ENCODE data around the gene SH3BGRL2. TPM values are rescaled to one million over a fixed set of nuclear protein-coding genes. Genes with fewer than 3 reads are reported as not detected.

Gene SH3BGRL2
- total and polyA plus RNA-seq, 2 of the 4 experiments (the other 2 are of a cell fraction) = 2.4 to 5.6 TPM

DNA sequence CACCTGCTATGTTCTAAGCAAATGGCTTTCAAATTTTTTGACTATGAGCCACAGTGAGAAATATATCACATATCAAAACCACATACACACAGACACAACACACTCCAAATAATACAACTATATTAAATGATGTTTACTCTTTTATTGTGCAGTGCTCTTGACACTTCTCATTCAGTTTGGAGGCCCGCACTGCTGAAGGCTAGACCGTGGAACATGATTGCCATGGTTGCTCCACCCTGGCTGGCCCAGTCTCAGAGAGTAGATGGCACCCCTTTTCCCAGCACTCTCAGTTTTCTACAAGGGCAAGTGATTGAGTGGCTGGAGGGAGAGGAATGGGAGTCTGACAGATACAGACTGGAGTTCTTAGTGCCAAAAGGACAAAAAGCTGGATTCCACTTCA is 86.9 kb downstream of the SH3BGRL2 start:
- no peak overlapping the region for H2AFZ ChIP-seq (replicated peaks; ENCODE audit: low read length, poor library complexity)
- H3K4ac ChIP-seq (ENCODE audit: low read depth, low read length) = no peak overlapping the region
- H2AK9ac ChIP-seq (replicated peaks; ENCODE audit: low read depth, low read length, poor library complexity) = no peak overlapping the region
- TF ChIP-seq ELK1 (IDR thresholded peaks at IDR 0.05; ENCODE audit: borderline replicate concordance, low read depth, low read length) (no peak), MAZ (IDR thresholded peaks at IDR 0.05; ENCODE audit: borderline replicate concordance, low read depth, low read length) (no peak), SMC3 (IDR thresholded peaks at IDR 0.05; ENCODE audit: low read depth, low read length) (no peak), BHLHE40 (IDR thresholded peaks at IDR 0.05; ENCODE audit: low read depth, low read length) (no peak), POLR2A (IDR thresholded peaks at IDR 0.05; ENCODE audit: low read depth, low read length) (no peak), RFX5 (IDR thresholded peaks at IDR 0.05; ENCODE audit: low read depth, low read length) (no peak), CHD1 (IDR thresholded peaks at IDR 0.05; ENCODE audit: low read depth, low read length) (no peak), FOS (IDR thresholded peaks at IDR 0.05; ENCODE audit: low read depth, low read length) (no peak), MXI1 (IDR thresholded peaks at IDR 0.05; ENCODE audit: borderline replicate concordance, low read depth, low read length) (no peak), RCOR1 (IDR thresholded peaks at IDR 0.05; ENCODE audit: insufficient replicate concordance, low read length) (no peak), RAD21 (IDR thresholded peaks at IDR 0.05; ENCODE audit: low read length) (no peak), USF2 (IDR thresholded peaks at IDR 0.05; ENCODE audit: low read depth, low read length) (no peak), NFE2L2 (IDR thresholded peaks at IDR 0.05; ENCODE audit: low read depth, low read length) (no peak), CEBPB (IDR thresholded peaks at IDR 0.05; ENCODE audit: low read depth, low read length) (no peak), MAFK (IDR thresholded peaks at IDR 0.05; ENCODE audit: low read depth, low read length) (no peak)
- TF ChIP-seq, protein P1, sequence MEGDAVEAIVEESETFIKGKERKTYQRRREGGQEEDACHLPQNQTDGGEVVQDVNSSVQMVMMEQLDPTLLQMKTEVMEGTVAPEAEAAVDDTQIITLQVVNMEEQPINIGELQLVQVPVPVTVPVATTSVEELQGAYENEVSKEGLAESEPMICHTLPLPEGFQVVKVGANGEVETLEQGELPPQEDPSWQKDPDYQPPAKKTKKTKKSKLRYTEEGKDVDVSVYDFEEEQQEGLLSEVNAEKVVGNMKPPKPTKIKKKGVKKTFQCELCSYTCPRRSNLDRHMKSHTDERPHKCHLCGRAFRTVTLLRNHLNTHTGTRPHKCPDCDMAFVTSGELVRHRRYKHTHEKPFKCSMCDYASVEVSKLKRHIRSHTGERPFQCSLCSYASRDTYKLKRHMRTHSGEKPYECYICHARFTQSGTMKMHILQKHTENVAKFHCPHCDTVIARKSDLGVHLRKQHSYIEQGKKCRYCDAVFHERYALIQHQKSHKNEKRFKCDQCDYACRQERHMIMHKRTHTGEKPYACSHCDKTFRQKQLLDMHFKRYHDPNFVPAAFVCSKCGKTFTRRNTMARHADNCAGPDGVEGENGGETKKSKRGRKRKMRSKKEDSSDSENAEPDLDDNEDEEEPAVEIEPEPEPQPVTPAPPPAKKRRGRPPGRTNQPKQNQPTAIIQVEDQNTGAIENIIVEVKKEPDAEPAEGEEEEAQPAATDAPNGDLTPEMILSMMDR (conservative IDR thresholded peaks at IDR 0.05; ENCODE audit: low read depth, low read length) = no peak
- H4K5ac ChIP-seq (ENCODE audit: low read depth, low read length) = no peak overlapping the region
- H3K14ac ChIP-seq (replicated peaks; ENCODE audit: low read depth, low read length) = no peak overlapping the region
- in situ Hi-C loops (cut with MboI; ENCODE audit: low sequenced_read_pairs) = no loop called here
- H2BK15ac ChIP-seq (ENCODE audit: low read depth, low read length) = no peak overlapping the region
- H3K9ac ChIP-seq (ENCODE audit: low read depth, low read length) = no peak overlapping the region
- intact Hi-C loops (cut with micrococcal nuclease) = no loop called here
- H2BK5ac ChIP-seq (ENCODE audit: low read depth, low read length, poor library complexity, severe bottlenecking) = no peak overlapping the region
- ChIA-PET POLR2A (ENCODE audit: unreplicated experiment) (no interaction called here), CTCF (no interaction called here)
- H3K56ac ChIP-seq (ENCODE audit: extremely low read depth, insufficient read depth, low read length) = no peak overlapping the region
- H3K4me3 ChIP-seq (ENCODE audit: insufficient read depth, low read depth, low read length) = no peak overlapping the region
- dilution Hi-C loops (cut with HindIII; ENCODE audit: low sequenced_read_pairs, unreplicated experiment) = no loop called here
- H3K9me1 ChIP-seq (ENCODE audit: insufficient read depth, low read length) = no peaks in the 10 kb centered on the region
- ATAC-seq (ENCODE audit: low read depth) = no peak
- H3K4me1 ChIP-seq (ENCODE audit: control insufficient read depth, insufficient read depth, low read length) = no peaks in the 10 kb centered on the region
- no peak overlapping the region for H3K4me2 ChIP-seq (ENCODE audit: low read depth, low read length)
- no peak overlapping the region for H4K8ac ChIP-seq (ENCODE audit: low read depth in 2 of 2, low read length in 2 of 2)
- no TSS peak for BruUV-seq (replicated peaks)
- no peak for DNase-seq
- WGBS, 2 experiments (ENCODE audit: extremely low coverage in 2 of 2, insufficient read length in 1 of 2) = no CpG with 5 or more reads among the region's 2 CpGs
- H2AK5ac ChIP-seq (ENCODE audit: low read depth, low read length) = no peak overlapping the region
- H3K27ac ChIP-seq (ENCODE audit: insufficient read depth, low read length) = no peak overlapping the region
- H3K18ac ChIP-seq (ENCODE audit: low read depth, low read length) = no peak overlapping the region
- no peaks in the 10 kb centered on the region for H3K9me3 ChIP-seq (ENCODE audit: control insufficient read depth, insufficient read depth, low read length)
- no peaks in the 10 kb centered on the region for H4K20me1 ChIP-seq (ENCODE audit: insufficient read depth, low read length)
- H3K79me1 ChIP-seq (ENCODE audit: low read depth in 1 of 2, low read length in 2 of 2) = no peaks in the 10 kb centered on the region
- no peak overlapping the region for H2BK20ac ChIP-seq (ENCODE audit: low read depth, low read length)
- H4K91ac ChIP-seq (ENCODE audit: insufficient read depth, low read depth, low read length) = no peak overlapping the region
- H3K36me3 ChIP-seq (ENCODE audit: control insufficient read depth, insufficient read depth, low read length) = no peaks in the 10 kb centered on the region
- no peaks in the 10 kb centered on the region; the same call in 1 of the 2 replicates for H3K27me3 ChIP-seq (ENCODE audit: control insufficient read depth, insufficient read depth, low read length)
- H2BK120ac ChIP-seq (ENCODE audit: low read depth, low read length) = no peak overlapping the region
- H3K23ac ChIP-seq (ENCODE audit: low read depth, low read length) = no peak overlapping the region

All from IMR-90 (cell line).